ENCODE data around the gene SLC26A9. TPM values are rescaled to one million over a fixed set of nuclear protein-coding genes. Genes with fewer than 3 reads are reported as not detected.

The SLC26A9 gene
- total RNA-seq, 4 donors from 2014 or later: not detected

- TF ChIP-seq CTCF (IDR thresholded peaks at IDR 0.05) (no peak), POLR2A (IDR thresholded peaks at IDR 0.05) (no peak)
- no peaks in the 10 kb centered on the region for H3K9me3 ChIP-seq
- intact Hi-C loops (cut with DNase I; ENCODE audit: low total_unique reads): no loop called here
- no peaks in the 10 kb centered on the region for H3K36me3 ChIP-seq
- no peak for DNase-seq
- H3K4me1 ChIP-seq: no peaks in the 10 kb centered on the region
- H3K4me3 ChIP-seq: no peak overlapping the region
- no peak overlapping the region for H3K27ac ChIP-seq
- H3K27me3 ChIP-seq: no peaks in the 10 kb centered on the region
These were observed 11.7 kb upstream of the SLC26A9 start for GRCh38 chr1:205954819-205955404.

GRCh38 chr1:205951746-205952145 lies 8.5 kb upstream of the SLC26A9 start:
- TF ChIP-seq CTCF (IDR thresholded peaks at IDR 0.05) (no peak), POLR2A (IDR thresholded peaks at IDR 0.05) (no peak)
- no peak for DNase-seq
- intact Hi-C loops (cut with DNase I; ENCODE audit: low total_unique reads): no loop called here
- Histone ChIP-seq H3K4me3 (no peak overlapping the region), H3K27me3 (no peaks in the 10 kb centered on the region), H3K27ac (no peak overlapping the region), H3K4me1 (no peaks in the 10 kb centered on the region), H3K36me3 (no peaks in the 10 kb centered on the region), H3K9me3 (no peaks in the 10 kb centered on the region)

DNA sequence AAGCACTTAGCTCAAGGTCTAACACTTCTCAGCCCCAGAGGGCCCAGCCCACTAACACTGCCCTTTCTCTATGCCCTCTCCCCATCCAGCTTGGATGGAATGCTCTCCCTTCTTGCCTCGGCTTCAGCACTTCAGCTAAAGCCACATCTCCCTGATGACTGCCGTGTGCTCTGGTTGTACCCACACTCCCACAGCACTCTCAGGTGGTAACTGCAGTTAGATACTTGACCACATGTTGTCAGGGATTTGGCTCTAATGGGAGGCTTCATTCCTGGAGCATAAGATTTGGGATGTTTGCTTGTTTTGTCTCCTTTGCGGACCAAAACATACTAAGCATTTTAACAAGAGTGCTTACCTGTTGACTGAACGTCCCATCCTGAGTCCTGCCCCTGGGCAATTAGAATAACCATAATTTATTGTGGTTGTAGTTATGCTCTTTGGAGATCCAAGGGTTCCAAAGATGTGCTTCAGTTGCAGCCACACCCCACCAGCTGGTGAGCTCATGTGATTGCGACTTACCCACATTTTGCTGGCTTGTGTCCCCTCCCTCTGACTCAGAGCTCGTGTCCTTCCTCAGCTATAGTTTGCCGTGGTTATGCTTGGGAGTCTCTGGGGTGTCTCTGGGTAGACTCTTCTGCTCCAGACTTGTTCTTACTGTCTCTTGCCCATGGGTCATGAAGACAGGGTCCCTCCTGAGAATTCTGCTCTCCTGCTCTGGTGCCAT lies 7.7 kb upstream of the SLC26A9 start:
- Histone ChIP-seq H3K27me3 (no peaks in the 10 kb centered on the region), H3K4me3 (no peak overlapping the region), H3K27ac (no peak overlapping the region), H3K36me3 (no peaks in the 10 kb centered on the region), H3K4me1 (no peaks in the 10 kb centered on the region), H3K9me3 (no peaks in the 10 kb centered on the region)
- intact Hi-C loops (cut with DNase I; ENCODE audit: low total_unique reads): no loop called here
- TF ChIP-seq POLR2A (IDR thresholded peaks at IDR 0.05): no peak
- no peak for TF ChIP-seq CTCF (IDR thresholded peaks at IDR 0.05)
- DNase-seq: no peak

- Histone ChIP-seq H3K27ac (no peak overlapping the region), H3K27me3 (no peaks in the 10 kb centered on the region), H3K4me1 (no peaks in the 10 kb centered on the region), H3K4me3 (no peak overlapping the region), H3K36me3 (no peaks in the 10 kb centered on the region), H3K9me3 (no peaks in the 10 kb centered on the region)
- intact Hi-C loops (cut with DNase I; ENCODE audit: low total_unique reads): no loop called here
- no peak for DNase-seq
- TF ChIP-seq CTCF (IDR thresholded peaks at IDR 0.05): no peak
- TF ChIP-seq POLR2A (IDR thresholded peaks at IDR 0.05): no peak
These were observed 7.0 kb upstream of the SLC26A9 start for GRCh38 chr1:205950280-205950679.

GRCh38 chr1:205949753-205950152 lies 6.5 kb upstream of the SLC26A9 start:
- no peaks in the 10 kb centered on the region for H3K4me1 ChIP-seq
- no peaks in the 10 kb centered on the region for H3K9me3 ChIP-seq
- TF ChIP-seq CTCF (IDR thresholded peaks at IDR 0.05) (no peak), POLR2A (IDR thresholded peaks at IDR 0.05) (no peak)
- intact Hi-C loops (cut with DNase I; ENCODE audit: low total_unique reads): no loop called here
- no peaks in the 10 kb centered on the region for H3K36me3 ChIP-seq
- no peak overlapping the region for H3K4me3 ChIP-seq
- DNase-seq: no peak
- no peaks in the 10 kb centered on the region for H3K27me3 ChIP-seq
- H3K27ac ChIP-seq: no peak overlapping the region
